ENCODE results near the gene PDE7B. TPM values are rescaled to one million over a fixed set of nuclear protein-coding genes. Genes with fewer than 3 reads are reported as not detected.

PDE7B gene
- total and polyA plus RNA-seq, 8 donors = 1.3 to 4.7 (median 3.6) TPM

DNA sequence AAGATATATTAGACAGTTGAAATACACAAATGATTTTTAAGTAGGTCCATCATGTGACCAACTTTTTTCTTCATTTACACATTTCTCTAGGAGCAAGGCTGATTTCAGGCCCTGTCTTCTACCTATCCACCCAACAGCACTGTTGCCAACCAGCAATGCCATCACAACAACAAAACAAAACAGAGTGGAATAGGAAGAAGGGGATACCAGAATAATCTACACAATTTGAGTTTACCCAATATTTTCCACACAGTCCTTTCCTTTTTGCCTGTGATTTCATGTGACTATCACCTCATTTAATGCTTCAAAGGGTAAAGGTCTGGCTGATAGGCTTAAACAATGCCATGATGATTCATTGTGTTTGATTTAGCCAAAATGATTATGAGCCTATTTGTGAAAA, 303.7 kb downstream of the PDE7B start:
- DNase-seq (peak in 2 of 4 donors; percentile 51 to 64), ATAC-seq (no peak)
- no peaks in the 10 kb centered on the region for H3K36me3 ChIP-seq
- H3K4me3 ChIP-seq = no peak overlapping the region
- no peaks in the 10 kb centered on the region for H3K9me3 ChIP-seq
- peaks cover 0 to 6% of the 10 kb centered on the region in 2 donors for H3K4me1 ChIP-seq
- no peak overlapping the region for H3K27ac ChIP-seq
- intact Hi-C loops (cut with DNase I) = no loop called here
- TF ChIP-seq, protein P1, sequence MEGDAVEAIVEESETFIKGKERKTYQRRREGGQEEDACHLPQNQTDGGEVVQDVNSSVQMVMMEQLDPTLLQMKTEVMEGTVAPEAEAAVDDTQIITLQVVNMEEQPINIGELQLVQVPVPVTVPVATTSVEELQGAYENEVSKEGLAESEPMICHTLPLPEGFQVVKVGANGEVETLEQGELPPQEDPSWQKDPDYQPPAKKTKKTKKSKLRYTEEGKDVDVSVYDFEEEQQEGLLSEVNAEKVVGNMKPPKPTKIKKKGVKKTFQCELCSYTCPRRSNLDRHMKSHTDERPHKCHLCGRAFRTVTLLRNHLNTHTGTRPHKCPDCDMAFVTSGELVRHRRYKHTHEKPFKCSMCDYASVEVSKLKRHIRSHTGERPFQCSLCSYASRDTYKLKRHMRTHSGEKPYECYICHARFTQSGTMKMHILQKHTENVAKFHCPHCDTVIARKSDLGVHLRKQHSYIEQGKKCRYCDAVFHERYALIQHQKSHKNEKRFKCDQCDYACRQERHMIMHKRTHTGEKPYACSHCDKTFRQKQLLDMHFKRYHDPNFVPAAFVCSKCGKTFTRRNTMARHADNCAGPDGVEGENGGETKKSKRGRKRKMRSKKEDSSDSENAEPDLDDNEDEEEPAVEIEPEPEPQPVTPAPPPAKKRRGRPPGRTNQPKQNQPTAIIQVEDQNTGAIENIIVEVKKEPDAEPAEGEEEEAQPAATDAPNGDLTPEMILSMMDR (IDR thresholded peaks at IDR 0.05) = no peak
- no peaks in the 10 kb centered on the region for H3K27me3 ChIP-seq

DNA sequence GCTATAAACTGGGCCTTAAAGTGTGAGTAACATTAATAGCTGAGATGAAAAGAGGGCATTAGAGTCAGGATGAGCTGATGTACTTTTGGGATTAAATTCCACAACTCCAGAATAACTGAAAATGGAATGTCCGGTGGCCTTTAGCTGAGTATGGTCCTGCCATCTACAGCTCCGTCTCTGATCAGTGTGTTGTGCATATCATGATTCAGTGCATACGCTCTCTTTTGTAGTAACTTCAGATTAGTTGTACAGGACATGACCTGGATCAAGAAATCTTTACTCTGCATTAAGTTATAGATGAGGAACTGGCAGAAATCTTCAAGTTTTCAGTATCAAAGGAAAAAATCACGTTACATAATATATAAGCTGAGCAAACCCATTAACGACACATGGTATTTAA, 306.2 kb downstream of the PDE7B start:
- no peak overlapping the region for H3K27ac ChIP-seq
- DNase-seq (no peak), ATAC-seq (no peak)
- no peaks in the 10 kb centered on the region for H3K27me3 ChIP-seq
- TF ChIP-seq, protein P1 (IDR thresholded peaks at IDR 0.05) = no peak
- peaks cover 0 to 6% of the 10 kb centered on the region in 2 donors for H3K4me1 ChIP-seq
- no peaks in the 10 kb centered on the region for H3K36me3 ChIP-seq
- H3K9me3 ChIP-seq = peaks cover 0 to 6% of the 10 kb centered on the region in 2 donors
- H3K4me3 ChIP-seq = no peak overlapping the region
- intact Hi-C loops (cut with DNase I) = no loop called here

DNA sequence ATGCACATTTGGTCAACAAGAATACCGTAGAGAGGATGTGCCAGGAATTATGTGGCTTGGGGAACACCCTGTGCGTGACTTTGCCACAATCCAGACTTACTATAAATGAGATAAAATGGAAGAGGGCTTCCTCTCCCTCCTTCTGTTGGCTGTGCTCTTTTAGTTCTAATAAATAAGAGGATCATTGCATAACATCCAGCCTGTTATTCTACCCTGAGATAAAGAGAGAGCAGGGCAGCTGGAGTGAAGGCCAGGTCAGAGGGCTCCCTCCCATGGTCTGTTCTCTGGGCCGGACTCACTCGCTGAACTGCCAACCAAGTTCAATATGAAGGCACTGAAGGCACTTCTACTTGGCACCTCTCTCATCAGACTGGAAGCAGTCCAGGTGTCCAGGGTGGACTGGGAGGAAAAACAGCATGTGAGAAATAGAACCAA, 306.9 kb downstream of the PDE7B start:
- DNase-seq = peak in 2 of 4 donors; percentile 21 to 41
- ATAC-seq = peak; percentile 94
- TF ChIP-seq, protein P1 (IDR thresholded peaks at IDR 0.05) = peak in 1 of 2 donors; percentile 11
- H3K4me3 ChIP-seq = no peak overlapping the region
- H3K4me1 ChIP-seq = peaks cover 0 to 6% of the 10 kb centered on the region in 2 donors
- H3K27me3 ChIP-seq = no peaks in the 10 kb centered on the region
- intact Hi-C loops (cut with DNase I) = no loop called here
- no peaks in the 10 kb centered on the region for H3K36me3 ChIP-seq
- H3K9me3 ChIP-seq = peaks cover 0 to 7% of the 10 kb centered on the region in 2 donors
- no peak overlapping the region for H3K27ac ChIP-seq

GRCh38 chr6:136158971-136159370, 307.5 kb downstream of the PDE7B start:
- DNase-seq (no peak), ATAC-seq (no peak)
- TF ChIP-seq, protein P1 (IDR thresholded peaks at IDR 0.05) = no peak
- H3K4me1 ChIP-seq = peaks cover 0 to 6% of the 10 kb centered on the region in 2 donors
- H3K27ac ChIP-seq = no peak overlapping the region
- no peaks in the 10 kb centered on the region for H3K27me3 ChIP-seq
- intact Hi-C loops (cut with DNase I) = no loop called here
- peaks cover 0 to 7% of the 10 kb centered on the region in 2 donors for H3K9me3 ChIP-seq
- H3K4me3 ChIP-seq = no peak overlapping the region
- H3K36me3 ChIP-seq = no peaks in the 10 kb centered on the region

- no peak for DNase-seq
Observed at GRCh38 chr6:136160250-136160649, 308.7 kb downstream of the PDE7B start.

More at GRCh38 chr6:136160250-136160649, 308.7 kb downstream of the PDE7B start:
- TF ChIP-seq, protein P1 (IDR thresholded peaks at IDR 0.05) = no peak
- intact Hi-C loops (cut with DNase I) = no loop called here
- Histone ChIP-seq H3K9me3 (peaks cover 0 to 7% of the 10 kb centered on the region in 2 donors), H3K4me3 (no peak overlapping the region), H3K27ac (no peak overlapping the region), H3K4me1 (no peaks in the 10 kb centered on the region), H3K27me3 (no peaks in the 10 kb centered on the region), H3K36me3 (no peaks in the 10 kb centered on the region)
- no peak for ATAC-seq
